HPDE6-E6E7 (cell line): ENCODE measurements around the gene NSG1.
"Not testable (repeated sequence)": the region's sequence is repeated elsewhere in the genome, so short reads cannot be mapped to it uniquely, and the experiment has no call there.

Experiments
- DNase-seq: peaks from one replicate; pipeline ENCODE4 v3.0.0; 2011; ENCODE audit warnings: missing footprints; ENCODE audit errors: extremely low spot score

The NSG1 gene

DNA sequence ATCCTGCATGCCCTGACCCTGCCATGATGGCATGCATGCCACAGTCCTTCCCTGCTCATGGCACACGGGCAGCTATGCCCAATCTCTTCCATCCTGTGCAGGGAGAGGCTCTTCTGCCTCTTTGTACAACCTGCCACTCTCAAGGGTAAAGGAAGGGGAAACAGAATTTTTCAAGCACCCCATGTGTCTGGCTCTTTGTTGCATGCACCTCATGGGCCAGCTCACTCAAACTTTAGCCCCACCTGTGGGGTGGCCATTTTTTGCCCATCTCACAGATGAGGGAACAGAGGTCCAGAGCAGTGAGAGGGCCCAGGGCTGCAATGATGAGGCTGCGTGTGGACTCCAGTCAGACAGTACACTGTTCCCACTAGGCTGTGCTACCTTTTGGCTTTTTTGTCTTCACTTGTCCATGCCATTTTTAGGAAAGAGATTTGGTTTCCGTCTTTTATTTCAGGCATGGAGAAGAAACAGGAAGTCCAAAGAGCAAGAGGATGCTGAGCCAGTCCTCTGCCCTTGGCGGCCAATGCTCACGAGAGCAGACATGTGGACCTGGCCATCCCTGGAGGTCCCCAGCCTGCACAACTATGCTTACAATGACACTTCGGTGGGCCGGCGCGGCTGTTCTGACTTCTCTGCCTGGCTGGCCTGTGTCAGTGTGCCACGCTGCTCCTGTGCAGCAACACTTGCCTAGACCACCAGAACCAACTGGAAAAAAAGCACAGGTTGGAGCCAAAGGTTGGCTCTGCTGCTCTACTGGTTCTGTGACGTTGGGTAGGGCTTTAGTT lies 45.6 kb downstream of the NSG1 start:
- no peak for DNase-seq

DNA sequence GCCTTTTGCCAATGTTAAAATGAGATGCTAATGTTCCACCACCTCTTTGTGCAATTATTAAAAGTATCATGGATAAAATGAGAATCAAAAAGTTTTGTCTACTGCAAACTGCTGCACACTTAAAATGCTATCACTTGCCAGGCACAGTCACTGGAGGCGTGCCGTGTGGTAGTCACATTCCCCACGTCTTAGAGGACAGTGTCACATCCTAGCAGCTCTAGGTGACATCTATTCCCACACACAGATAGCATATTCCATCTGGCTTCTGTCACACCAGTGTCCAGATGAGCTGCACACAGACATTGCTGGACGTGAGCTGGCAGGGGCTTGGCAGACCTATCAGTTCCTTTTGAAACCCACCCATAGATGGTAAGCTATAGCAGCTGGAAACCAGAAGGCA lies 47.0 kb downstream of the NSG1 start:
- DNase-seq, result no peak

DNA sequence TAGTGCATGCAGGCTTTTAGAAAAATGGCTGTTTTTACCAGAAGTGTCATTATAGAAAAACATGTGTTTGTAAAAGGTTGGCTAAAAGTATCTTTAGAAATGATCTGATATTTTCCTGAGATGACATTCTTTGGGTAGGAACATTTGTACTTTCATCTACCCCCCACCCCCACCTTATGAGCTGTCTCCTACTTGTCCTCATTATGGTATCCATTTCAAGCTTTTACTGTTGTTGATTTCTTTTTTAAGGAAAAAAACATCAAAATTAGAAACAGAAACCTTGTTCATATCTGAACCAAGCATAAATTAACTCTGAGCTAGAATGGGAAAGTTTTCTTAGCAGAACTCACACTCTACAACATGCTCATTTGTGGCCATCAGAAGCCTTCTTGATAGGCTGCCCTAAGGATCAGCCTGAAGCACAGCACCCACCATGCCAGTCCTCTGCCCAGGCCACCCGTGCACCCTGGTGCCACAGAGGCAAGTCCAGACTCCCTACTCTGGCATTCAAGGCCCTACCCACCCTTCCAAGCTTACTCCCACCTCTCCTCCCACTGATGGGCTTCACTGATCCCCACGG lies 49.4 kb downstream of the NSG1 start:
- no peak for DNase-seq

DNA sequence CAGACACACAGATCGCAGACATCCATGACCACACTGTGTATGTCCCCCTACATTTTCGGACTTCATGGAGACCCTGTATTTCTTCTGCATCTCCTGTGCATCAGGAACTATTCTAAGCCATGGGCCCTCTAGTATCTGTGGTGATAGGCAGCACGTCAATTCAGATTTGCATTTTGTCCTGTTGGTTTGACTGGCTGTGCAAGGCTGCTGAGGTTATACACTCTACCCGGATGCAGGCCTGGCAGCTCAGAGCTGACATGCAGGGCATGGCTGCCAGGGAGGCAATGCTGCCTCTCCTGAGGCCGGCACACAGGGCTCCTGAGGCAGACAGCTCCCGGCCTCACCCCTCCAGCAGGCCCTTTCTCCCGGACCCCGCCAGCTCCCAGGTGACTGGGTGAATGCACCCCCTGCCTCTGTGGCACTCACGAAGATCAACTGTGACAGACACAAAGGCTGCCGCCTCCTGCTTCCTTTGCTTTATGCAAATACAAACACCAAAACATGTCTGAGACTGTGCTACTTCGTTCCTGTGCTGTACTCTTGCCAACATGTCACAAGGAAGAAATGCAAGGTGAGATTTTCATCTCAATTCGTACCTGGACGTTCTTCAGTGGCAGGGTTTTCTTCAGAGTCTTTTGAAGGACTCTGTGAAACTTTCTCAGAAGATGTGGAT lies 51.0 kb downstream of the NSG1 start:
- no peak for DNase-seq

DNA sequence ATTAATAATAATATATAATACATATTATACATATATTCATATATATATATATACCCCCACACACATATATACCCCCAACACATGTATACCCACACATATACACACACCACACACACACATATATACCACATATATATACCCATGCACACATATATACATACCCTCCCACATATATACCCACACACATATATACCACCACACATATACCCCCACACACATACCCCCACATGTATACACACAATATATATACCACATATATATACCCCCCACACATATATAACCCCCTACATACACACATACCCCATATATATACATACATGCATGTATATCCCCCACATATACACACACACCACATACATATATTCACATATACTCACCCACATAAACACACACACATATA lies 52.0 kb downstream of the NSG1 start:
- no peak for DNase-seq

DNA sequence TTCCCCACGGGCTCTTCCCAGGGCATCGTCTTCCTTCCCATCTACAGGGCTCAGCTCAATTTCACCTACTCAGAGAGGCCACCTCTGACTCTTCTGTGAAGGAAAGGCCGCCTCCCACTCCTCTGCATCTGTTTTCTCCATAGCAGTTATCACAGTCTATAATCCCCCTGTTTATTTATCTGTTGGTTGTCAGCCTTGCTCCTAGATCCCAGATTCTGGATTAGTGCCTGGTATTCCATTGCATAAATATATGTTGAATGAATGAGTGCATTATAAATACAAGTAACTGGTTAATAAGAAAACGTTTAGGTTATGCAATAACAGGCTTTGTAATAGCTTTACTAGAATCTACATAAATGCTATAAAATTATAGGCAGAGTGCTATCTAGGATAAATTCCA lies 52.9 kb downstream of the NSG1 start:
- no peak for DNase-seq

DNA sequence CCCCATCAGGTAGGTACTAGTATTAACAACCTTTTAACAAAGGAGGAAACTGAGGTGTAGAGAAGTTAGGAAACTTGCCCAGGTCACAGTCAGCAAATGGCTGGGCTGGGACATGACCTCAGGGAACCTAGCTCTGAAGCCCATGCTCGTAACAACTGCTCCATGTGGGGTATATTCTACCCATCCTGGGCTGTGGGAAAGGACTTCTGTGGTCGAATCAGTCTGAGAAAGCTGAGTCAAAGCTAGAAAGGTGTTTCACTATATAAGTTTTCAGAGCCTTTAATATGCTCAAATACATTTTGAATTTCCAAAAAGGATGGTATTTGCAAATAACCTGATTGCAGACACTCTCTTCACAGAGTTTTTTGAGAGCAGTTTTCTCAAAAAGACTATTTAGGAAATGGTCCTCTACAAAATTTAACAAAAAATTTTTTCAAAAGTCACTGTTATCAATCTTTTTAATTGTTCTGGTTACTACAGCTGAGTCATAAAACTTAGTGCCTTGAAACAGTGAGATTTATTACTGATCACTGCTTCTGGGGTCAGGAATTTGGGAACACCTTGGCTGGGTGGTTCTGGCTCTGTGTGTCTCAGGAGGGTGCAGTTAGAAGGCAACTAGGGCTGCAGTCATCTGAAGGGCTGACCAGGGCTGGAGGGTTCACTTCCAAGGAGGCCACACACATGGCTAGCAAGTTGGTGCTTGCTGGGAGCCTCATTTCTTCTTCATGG lies 53.6 kb downstream of the NSG1 start:
- DNase-seq, result no peak

DNA sequence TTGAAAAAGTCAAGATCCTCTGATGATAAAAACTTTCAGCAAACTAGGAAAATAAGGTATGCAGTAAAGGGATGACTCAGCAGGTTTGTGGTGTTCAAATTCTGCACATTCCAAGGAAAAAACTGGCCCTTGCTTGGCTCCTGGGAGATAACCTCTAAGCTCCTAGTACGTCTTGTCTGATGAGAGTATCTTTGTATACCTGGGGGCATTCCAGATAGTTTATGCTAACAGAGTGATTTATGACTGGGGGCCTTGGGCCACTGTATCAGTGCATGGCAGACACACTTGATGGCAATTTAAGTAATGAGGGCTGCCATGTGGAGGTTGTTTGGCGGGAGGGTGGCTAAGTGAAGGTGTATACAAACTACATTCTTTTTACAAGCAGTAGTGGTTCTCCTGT lies 56.9 kb downstream of the NSG1 start:
- DNase-seq, result no peak

DNA sequence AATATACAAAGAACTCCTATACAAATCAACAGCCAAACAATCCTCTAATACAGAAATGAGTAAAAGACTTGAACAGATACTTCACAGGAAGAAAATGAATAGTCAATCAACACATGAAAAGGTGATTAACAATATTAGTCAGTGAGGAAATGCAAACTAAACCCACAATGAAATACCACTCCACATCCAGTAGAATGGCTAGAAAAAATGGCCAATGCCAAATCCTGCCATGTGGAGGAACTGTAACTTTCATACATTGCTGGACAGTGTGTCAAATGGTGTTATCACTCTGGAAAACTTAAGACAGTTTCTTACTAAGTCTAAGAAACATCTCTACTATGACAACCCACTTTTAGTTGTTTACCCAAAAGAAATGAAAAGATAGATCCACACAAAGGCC lies 59.5 kb downstream of the NSG1 start:
- DNase-seq, result no peak

DNA sequence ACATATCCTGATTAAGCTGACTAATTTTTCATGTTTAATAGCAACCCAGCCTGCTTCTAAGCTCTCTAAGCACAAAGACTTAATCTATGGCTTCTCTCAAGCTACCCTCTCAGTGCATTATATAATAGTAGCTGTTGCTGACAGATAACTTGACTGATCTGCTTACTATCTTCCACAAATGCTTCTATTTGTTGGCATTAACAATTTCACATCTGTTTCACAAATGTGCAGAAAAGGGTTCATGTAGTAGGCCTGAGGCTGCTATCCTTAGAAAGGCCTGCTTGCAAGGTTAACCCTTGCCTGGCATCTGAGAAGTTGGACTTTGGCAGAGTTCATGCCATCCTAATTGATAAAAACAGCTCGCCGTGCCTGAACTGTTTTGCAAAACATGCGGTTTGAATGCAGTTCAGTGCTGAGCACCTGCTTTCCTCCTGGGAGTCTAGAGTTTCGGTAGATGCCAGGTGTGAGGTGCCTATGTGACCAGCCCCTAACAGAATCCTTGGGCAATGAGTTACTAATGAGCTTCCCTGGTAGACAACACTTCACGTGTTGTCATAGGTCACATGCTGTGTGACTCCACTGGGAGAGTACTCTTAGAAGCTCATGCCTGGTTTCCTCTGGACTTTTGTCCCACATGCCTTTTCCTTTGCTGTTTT lies 68.4 kb downstream of the NSG1 start:
- no peak for DNase-seq

DNA sequence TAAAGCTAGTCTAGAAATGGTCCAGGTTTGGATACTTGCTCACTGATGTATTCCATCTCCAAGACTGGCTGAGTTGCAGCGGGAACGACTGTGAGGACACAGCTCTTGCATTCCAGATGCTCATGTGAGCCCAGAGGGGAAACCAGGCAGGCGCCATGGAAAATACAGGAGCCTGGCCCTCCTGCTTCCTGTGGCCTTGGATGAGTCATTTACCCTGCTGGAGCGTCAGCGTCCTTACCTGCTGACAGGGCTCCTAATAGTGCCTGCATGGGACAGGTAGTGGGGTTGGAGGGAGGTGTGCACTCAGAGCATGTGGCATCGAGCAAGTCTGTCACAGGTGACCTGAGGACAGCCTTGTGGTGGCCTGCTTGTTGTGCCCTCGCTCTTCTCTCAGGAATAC lies 69.4 kb downstream of the NSG1 start:
- no peak for DNase-seq

DNA sequence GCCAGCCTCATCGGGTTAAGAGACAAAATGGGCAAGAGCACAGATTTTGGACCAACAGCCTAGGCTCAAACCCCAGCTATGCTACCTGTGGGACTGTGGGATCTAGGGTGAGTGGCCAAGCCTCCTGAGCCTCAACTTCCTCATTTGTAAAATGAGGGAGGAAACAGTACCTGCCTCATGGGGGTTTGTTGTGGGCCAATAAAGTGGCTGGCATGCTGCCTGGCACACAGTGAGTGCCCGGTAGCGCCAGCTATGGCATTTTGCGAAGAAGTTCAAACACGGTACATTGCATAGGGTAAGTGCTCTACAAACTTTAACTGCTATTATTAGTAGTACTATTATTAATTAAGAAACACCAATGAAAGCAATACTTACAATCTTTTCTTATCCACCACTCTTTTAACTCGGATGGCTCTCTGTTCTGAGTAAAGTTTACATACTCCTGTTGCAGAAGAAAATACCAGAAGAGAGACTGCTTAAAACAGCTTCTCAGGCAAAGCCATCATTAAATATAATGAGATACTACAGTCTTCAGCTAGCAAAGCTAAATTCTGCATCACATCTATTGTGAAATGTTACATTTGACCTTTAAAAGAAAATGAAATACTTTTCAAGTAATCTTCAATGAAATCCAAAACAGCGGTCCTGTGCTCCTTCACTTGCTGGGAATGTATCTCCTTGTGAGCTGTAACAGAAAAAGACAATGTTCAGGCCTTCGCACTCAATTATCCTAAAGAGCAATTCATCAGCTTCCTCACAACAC lies 70.1 kb downstream of the NSG1 start:
- DNase-seq, result no peak

DNA sequence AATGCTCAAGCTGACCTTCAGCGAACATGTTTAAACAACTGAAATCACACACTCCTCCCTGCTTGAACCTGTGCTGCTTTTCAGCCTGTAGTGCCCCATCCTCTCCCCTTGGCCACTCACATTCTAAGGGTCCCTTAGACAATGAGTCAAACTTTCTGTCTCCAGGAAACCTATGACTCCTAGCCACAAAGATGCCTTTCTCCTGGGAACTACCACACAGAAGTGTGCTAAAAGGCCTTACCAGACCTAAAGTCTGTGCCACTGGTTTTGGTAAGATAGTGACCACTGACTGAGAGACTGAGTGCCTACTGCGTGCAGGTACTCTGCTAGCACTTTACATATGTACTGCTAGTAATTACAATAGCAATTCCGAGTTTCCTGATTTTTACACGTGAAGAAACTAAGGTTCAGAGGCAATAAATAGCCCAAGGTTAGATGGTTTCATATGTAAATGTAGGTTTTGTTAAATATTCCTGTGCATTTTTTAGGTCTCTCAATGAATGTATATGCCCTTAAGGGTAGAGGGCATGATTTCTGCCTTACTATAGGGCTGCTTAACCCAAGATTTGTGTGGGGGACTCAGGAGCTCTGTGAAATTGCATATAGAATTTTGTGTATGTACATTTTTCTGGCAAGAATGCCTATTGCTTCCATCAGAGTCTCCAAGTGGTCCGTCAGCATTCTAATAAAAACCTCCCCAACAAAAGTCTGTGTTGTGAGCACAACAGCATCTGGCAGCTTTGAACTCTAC lies 71.1 kb downstream of the NSG1 start:
- DNase-seq, result no peak

DNA sequence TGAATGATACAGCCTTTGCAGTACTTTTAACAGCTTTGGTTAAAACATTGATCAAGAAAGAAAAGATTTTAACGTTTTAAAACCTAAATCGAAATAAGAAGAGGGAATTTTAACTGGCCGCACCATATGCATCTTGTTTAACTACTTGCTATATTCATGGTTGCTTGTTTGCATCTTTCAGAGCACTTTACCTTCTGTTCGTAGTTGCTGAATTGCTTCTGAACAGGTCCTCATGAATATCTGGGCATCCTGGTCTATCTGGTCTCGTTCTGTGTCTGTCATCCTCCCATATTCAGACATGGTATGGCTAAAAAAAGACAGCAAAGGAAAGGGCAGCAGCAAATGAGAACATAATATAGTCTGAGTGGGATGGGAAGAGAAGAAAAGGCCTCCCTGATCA lies 72.3 kb downstream of the NSG1 start:
- DNase-seq, result no peak

DNA sequence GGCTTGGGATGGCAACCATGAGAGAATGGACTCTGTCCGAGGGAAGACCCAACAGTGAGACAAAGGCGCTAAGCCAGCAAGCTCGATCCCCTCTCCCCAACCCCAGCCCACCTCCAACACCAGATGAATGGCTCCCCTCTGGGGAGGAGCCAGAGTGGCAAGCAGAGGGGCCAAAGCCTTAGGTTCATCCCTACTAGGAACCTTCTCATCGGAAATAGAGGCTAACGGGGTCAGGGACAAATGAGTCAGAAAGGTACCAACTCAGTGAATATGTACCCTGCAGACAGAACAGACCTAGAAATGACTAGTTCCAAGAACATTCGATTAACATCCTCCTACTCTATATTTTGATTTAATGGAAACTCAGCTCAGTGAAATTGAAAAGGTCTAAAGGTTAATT lies 73.9 kb downstream of the NSG1 start:
- DNase-seq, result no peak

DNA sequence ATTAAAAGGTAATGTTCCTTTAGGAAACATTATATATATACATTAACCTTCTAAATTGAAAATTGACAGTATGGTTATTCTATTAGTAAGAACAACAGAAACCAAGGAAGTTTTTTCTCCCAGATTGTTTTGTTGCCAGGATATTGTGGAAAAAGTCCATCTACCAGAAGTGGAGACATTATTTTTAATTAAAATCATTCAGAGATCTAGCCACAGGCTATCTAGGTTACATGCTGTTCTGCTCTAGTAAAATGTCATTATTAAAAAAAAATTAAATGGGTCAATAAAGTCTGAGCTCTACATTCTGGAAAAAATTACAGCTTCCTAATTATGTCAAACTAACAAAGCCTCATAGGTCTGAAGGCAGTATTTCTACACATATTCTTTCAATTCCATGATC lies 74.3 kb downstream of the NSG1 start:
- DNase-seq, result no peak

DNA sequence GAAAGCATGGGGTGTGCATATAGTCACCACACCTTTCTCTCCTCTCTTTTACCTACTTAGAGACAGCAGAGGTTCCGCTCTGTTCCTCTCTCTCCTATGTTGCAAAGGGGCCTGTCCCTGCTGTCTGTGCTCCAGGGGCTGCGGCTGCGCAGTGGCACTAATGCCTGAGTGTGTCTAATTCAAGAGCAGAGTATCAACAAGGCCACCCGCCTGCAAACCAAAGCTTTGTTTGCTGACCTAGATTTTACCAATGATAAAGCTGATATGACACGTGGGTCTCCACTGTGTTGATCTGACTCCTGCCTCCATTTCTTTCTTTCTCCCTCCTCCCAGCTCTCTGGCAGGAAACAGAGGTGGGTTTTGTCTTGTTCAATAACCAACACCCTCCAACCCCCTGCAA lies 74.9 kb downstream of the NSG1 start:
- no peak for DNase-seq

DNA sequence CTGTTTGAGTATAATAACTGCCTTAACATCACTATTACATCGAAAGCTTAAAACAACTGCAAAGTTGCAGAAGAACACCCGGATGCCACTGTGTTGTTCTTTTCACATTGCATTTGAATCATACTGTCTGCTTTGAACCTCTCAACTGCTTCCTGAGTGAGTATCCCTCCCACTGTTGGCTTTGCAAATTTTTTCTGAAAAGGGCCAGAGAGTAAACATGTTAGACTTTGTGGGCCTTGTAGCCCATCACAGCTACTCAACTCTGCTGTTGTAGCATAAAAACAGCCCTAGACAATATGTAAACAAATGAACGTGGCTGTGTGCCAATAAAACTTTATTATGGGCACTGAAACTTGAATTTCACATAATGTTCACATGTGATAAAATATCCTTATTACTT lies 76.1 kb downstream of the NSG1 start:
- DNase-seq, result no peak

DNA sequence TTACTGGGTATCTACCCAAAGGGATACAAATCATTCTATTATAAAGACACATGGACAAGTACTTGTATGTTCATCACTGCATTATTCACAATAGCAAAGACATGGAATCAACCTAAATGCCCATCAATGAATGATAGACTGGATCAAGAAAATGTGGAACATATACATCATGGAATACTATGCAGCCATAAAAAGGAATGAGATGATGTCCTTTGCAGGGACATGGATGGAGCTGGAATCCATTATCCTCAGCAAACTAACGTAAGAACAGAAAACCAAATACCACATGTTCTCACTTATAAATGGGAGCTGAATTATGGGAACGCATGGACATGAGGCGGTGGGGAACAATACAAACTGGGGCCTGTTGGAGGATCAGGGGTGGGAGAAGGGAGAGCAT lies 78.3 kb downstream of the NSG1 start:
- DNase-seq, result not testable (repeated sequence)
